H1 (cell line): ENCODE results near the gene RXFP4. TPM values are rescaled to one million over a fixed set of nuclear protein-coding genes. Genes with fewer than 3 reads are reported as not detected.
A peak's percentile ranks its signal among the peaks of the same experiment; 100 is the strongest.

ENCODE experiments used
- CTCF ChIA-PET: fragments of 300-600 bp; sonication (Branson Sonifier 250); formaldehyde crosslinking; loops from one replicate; lab custom pipeline; 2021; ENCODE audit not compliant: partially characterized antibody; lab: Charles Lee
- POLR2A ChIA-PET: fragments of 300-600 bp; sonication (Branson Sonifier 250); formaldehyde crosslinking; loops from one replicate; lab custom pipeline; 2021; ENCODE audit warnings: inconsistent platforms; ENCODE audit not compliant: partially characterized antibody; lab: Charles Lee
- DNase-seq, 2 experiments: peaks; one replicate each; pipeline versions ENCODE4 v3.0.0 to v3.0.0-alpha.2; 2010 to 2022; ENCODE audit warnings: low spot score in 2 of 2, low read depth in 1 of 2, mixed read lengths in 1 of 2
- FAIRE-seq: peaks from 2 replicates; lab custom pipeline; 2011; peaks lifted over from hg19 to GRCh38; lab: Jason Lieb, UNC
- H2AFZ ChIP-seq: 2 replicates; pipeline ENCODE4 v1.8.1; 2012; ENCODE audit warnings: low read length, inconsistent platforms
- H2AK5ac ChIP-seq: 2 replicates; pipeline ENCODE4 v1.6.1; 2013; ENCODE audit warnings: low read depth, low read length
- H2BK120ac ChIP-seq: replicated peaks from 2 replicates; pipeline ENCODE3; 2013; ENCODE audit warnings: low read depth, low read length, inconsistent platforms
- H2BK12ac ChIP-seq: 2 replicates; pipeline ENCODE4 v1.6.1; 2013; ENCODE audit warnings: low read depth, low read length
- H2BK15ac ChIP-seq: 2 replicates; pipeline ENCODE4 v1.6.1; 2013; ENCODE audit warnings: low read length
- H2BK20ac ChIP-seq: 2 replicates; pipeline ENCODE4 v1.6.1; 2013; ENCODE audit warnings: low read length
- H2BK5ac ChIP-seq: 2 replicates; pipeline ENCODE4 v1.6.1; 2013; ENCODE audit warnings: low read depth, low read length
- H3K14ac ChIP-seq: 2 replicates; pipeline ENCODE4 v1.6.1; 2013; ENCODE audit warnings: inconsistent platforms; ENCODE audit not compliant: insufficient read length
- H3K18ac ChIP-seq: 2 replicates; pipeline ENCODE4 v1.6.1; 2013; ENCODE audit warnings: low read length; ENCODE audit errors: extremely low read depth
- H3K23ac ChIP-seq: 2 replicates; pipeline ENCODE4 v1.6.1; 2013; ENCODE audit warnings: inconsistent platforms; ENCODE audit not compliant: insufficient read length
- H3K23me2 ChIP-seq: 2 replicates; pipeline ENCODE4 v1.6.1; 2013; ENCODE audit warnings: low read depth, low read length
- H3K27ac ChIP-seq: 2 replicates; pipeline ENCODE4 v1.6.1; 2011; ENCODE audit warnings: low read depth, low read length, inconsistent platforms
- H3K27me3 ChIP-seq, 4 experiments: replicated peaks in 1 of 4; 1 replicate in 1 of 4; 2 replicates in 3 of 4; pipeline versions ENCODE4 v1.6.1 to v1.8.1; 2011 to 2013; ENCODE audit warnings: low read length in 3 of 4, mild to moderate bottlenecking in 3 of 4, inconsistent platforms in 2 of 4, mixed read lengths in 2 of 4, moderate library complexity in 1 of 4; ENCODE audit not compliant: control insufficient read depth in 3 of 4, insufficient read depth in 3 of 4; ENCODE audit errors: extremely low read depth in 1 of 4
- H3K36me3 ChIP-seq, 4 experiments: 2 replicates each; pipeline versions ENCODE4 v1.6.1 to v1.8.1; 2011 to 2013; ENCODE audit warnings: mild to moderate bottlenecking in 4 of 4, low read length in 3 of 4, moderate library complexity in 2 of 4, control low read depth in 1 of 4, inconsistent platforms in 1 of 4; ENCODE audit not compliant: insufficient read depth in 4 of 4, control insufficient read depth in 2 of 4
- H3K4ac ChIP-seq: replicated peaks from 2 replicates; pipeline ENCODE3; 2013; ENCODE audit warnings: low read length, low read depth, mixed read lengths, inconsistent platforms; ENCODE audit not compliant: insufficient read length
- H3K4me1 ChIP-seq, 4 experiments: replicated peaks in 1 of 4; 1 replicate in 1 of 4; 2 replicates in 3 of 4; pipeline versions ENCODE4 v1.6.1 to v1.8.1; 2011 to 2013; ENCODE audit warnings: low read length in 3 of 4, inconsistent platforms in 2 of 4, mixed read lengths in 1 of 4; ENCODE audit not compliant: insufficient read depth in 4 of 4, control insufficient read depth in 3 of 4
- H3K4me2 ChIP-seq, 2 experiments: 2 replicates each; pipeline versions ENCODE4 v1.6.1 to v1.8.1; 2011 to 2013; ENCODE audit warnings: low read depth in 2 of 2, low read length in 2 of 2, control low read depth in 1 of 2, inconsistent platforms in 1 of 2, mild to moderate bottlenecking in 1 of 2; ENCODE audit not compliant: insufficient read depth in 1 of 2
- H3K4me3 ChIP-seq, 4 experiments: fragments of 200-600, 300-600 bp in 1 of 4; sonication (generic), shearing (Covaris generic), sonication (Bioruptor Twin) in 1 of 4; 2 replicates each; pipeline versions ENCODE4 v1.5.1 to v1.8.1; 2011 to 2016; ENCODE audit warnings: low read length in 4 of 4, low read depth in 3 of 4, control low read depth in 2 of 4, inconsistent platforms in 2 of 4, mild to moderate bottlenecking in 2 of 4, mixed read lengths in 1 of 4, moderate library complexity in 1 of 4; ENCODE audit not compliant: insufficient read depth in 2 of 4; ENCODE audit errors: extremely low read depth in 1 of 4
- H3K56ac ChIP-seq: replicated peaks from 2 replicates; pipeline ENCODE3; 2013; ENCODE audit warnings: low read depth, mild to moderate bottlenecking, mixed read lengths, low read length, inconsistent platforms; ENCODE audit not compliant: insufficient read length
- H3K79me1 ChIP-seq: 2 replicates; pipeline ENCODE4 v1.6.1; 2013; ENCODE audit warnings: low read depth, low read length, control low read depth
- H3K79me2 ChIP-seq, 2 experiments: 2 replicates each; pipeline versions ENCODE4 v1.6.1 to v1.8.1; 2012 to 2013; ENCODE audit warnings: low read length in 2 of 2, mild to moderate bottlenecking in 2 of 2, inconsistent platforms in 1 of 2; ENCODE audit not compliant: insufficient read depth in 2 of 2, control insufficient read depth in 1 of 2
- H3K9ac ChIP-seq, 4 experiments: replicated peaks in 1 of 4; 1 replicate in 1 of 4; 2 replicates in 3 of 4; pipeline versions ENCODE4 v1.6.1 to v1.8.1; 2011 to 2013; ENCODE audit warnings: low read depth in 3 of 4, low read length in 3 of 4, control low read depth in 2 of 4, mild to moderate bottlenecking in 2 of 4, moderate library complexity in 2 of 4, inconsistent platforms in 1 of 4; ENCODE audit errors: extremely low read depth in 1 of 4
- H3K9me3 ChIP-seq, 2 experiments: 2 replicates each; pipeline versions ENCODE4 v1.6.1 to v1.8.1; 2012 to 2013; ENCODE audit warnings: mild to moderate bottlenecking in 2 of 2, moderate library complexity in 2 of 2, control low read depth in 1 of 2, inconsistent platforms in 1 of 2, low read depth in 1 of 2, low read length in 1 of 2, mixed read lengths in 1 of 2; ENCODE audit not compliant: insufficient read depth in 2 of 2
- H4K20me1 ChIP-seq, 2 experiments: replicated peaks in 1 of 2; 2 replicates each; pipeline versions ENCODE3 to v1.8.1; 2011 to 2013; ENCODE audit warnings: inconsistent platforms in 2 of 2, low read length in 2 of 2, mild to moderate bottlenecking in 1 of 2; ENCODE audit not compliant: insufficient read depth in 2 of 2, control insufficient read depth in 1 of 2
- H4K5ac ChIP-seq: 2 replicates; pipeline ENCODE4 v1.6.1; 2013; ENCODE audit warnings: low read length, low read depth, mixed read lengths, inconsistent platforms; ENCODE audit not compliant: insufficient read length
- H4K8ac ChIP-seq: 2 replicates; pipeline ENCODE4 v1.8.0; 2013; ENCODE audit warnings: mild to moderate bottlenecking, moderate library complexity, low read length, inconsistent platforms; ENCODE audit not compliant: insufficient read depth; ENCODE audit errors: extremely low read depth
- H4K91ac ChIP-seq: replicated peaks from 2 replicates; pipeline ENCODE3; 2013; ENCODE audit warnings: low read length, mixed read lengths, inconsistent platforms; ENCODE audit not compliant: insufficient read length
- KDM5A ChIP-seq: fragments of 200-600 bp; IDR thresholded peaks from 2 replicates; pipeline ENCODE4 v1.7.1; 2012; ENCODE audit warnings: mild to moderate bottlenecking, low read length, inconsistent platforms, mixed read lengths
- POLR2A ChIP-seq, 2 experiments: IDR thresholded peaks; 1 replicate in 1 of 2; 2 replicates in 1 of 2; pipeline ENCODE4 v1.6.1; 2011; ENCODE audit warnings: low read depth in 2 of 2, low read length in 2 of 2, mild to moderate bottlenecking in 2 of 2; ENCODE audit errors: control extremely low read depth in 1 of 2
- RNF2 ChIP-seq: fragments of 200-900, 300-1000 bp; sonication (generic); IDR thresholded peaks from 2 replicates; pipeline ENCODE4 v1.7.1; 2016; ENCODE audit warnings: borderline replicate concordance, low read depth, mild to moderate bottlenecking, antibody characterized with exemption, low read length; ENCODE audit not compliant: poor library complexity, severe bottlenecking; ENCODE audit errors: missing control alignments
- WGBS, 2 experiments: shearing (Covaris generic) in 1 of 2; methylation state at CpG; one replicate each; pipeline versions ENCODE4 v1.1.6 to v1.1.7; 2013 to 2015; ENCODE audit warnings: low lambda C conversion rate in 2 of 2, mixed read lengths in 2 of 2, inconsistent platforms in 1 of 2, low coverage in 1 of 2, missing lambda C conversion rate in 1 of 2; ENCODE audit not compliant: insufficient replicate concordance in 2 of 2, insufficient coverage in 1 of 2, insufficient read length in 1 of 2; ENCODE audit errors: extremely low coverage in 1 of 2, missing lambda C conversion rate in 1 of 2; 5-methylcytosine and 5-hydroxymethylcytosine counted together
- polyA plus RNA-seq, 7 experiments: library from polyadenylated mRNA; depleted of rRNA in 3 of 7; stranded (reverse) in 5 of 7; unstranded in 2 of 7; fragments of >200 nt in 5 of 7; fragments of 200-250 nt in 2 of 7; gene quantifications; 1 replicate in 5 of 7; 2 replicates in 1 of 7; 4 replicates in 1 of 7; pipeline versions ENCODE4 v1.2.1 to v1.2.3, GENCODE V29; 2011 to 2013; ENCODE audit warnings: missing spikeins in 2 of 7, mixed read lengths in 2 of 7
- total RNA-seq: library from RNA; stranded (reverse); fragmentation: NEBNext Ultra II Directional; extraction: Animal tissue kit (Norgen Biotek cat#: 25700); gene quantifications from 2 replicates; pipeline ENCODE4 v1.2.1, GENCODE V29; 2021

Gene RXFP4
- total and polyA plus RNA-seq, 2 of the 8 experiments (the other 6 are each of a cell fraction or from before 2014, with no cell fraction given), result not detected

GRCh38 chr1:155941845-155942531 lies 550 bp downstream of the RXFP4 start:
- no peak overlapping the region for H3K4me3 ChIP-seq
- no peak overlapping the region for H2BK20ac ChIP-seq
- POLR2A ChIA-PET, result interaction anchor here (0.6 to 5.0 kb wide), 14 partner anchors 9 to 836 kb away, joined by 3 to 71 read pairs (median 5); partner anchors contain the start of genes ARHGEF2, KHDC4 and RAB25
- H2BK5ac ChIP-seq, result no peak overlapping the region
- H3K23me2 ChIP-seq, result no peaks in the 10 kb centered on the region
- no peaks in the 10 kb centered on the region for H3K27me3 ChIP-seq
- 93% methylated on average over 29 of the region's 29 CpGs; no CpG with 5 or more reads in 1 of the 2 experiments for WGBS, 2 experiments
- peaks cover 0 to 8% (median 1%) of the 10 kb centered on the region in 4 experiments; a peak in 3 of 8 replicates for H3K36me3 ChIP-seq
- TF ChIP-seq KDM5A, result no peak
- peak; percentile 8 to 22; a peak in 1 of 3 replicates for TF ChIP-seq POLR2A (IDR thresholded peaks at IDR 0.05; ENCODE audit: control extremely low read depth in 1 of 2, low read depth in 2 of 2, low read length in 2 of 2)
- TF ChIP-seq RNF2, result no peak
- no peak overlapping the region for H3K4ac ChIP-seq
- H3K9me3 ChIP-seq, result no peaks in the 10 kb centered on the region
- no peak for FAIRE-seq
- H3K9ac ChIP-seq, result no peak overlapping the region
- H2AK5ac ChIP-seq, result no peak overlapping the region; the same call in 1 of the 2 replicates
- no peaks in the 10 kb centered on the region for H3K79me1 ChIP-seq
- H4K91ac ChIP-seq, result peak overlapping the region; percentile 61
- no peak overlapping the region for H2BK15ac ChIP-seq
- H3K4me2 ChIP-seq, result no peak overlapping the region
- no peak for DNase-seq
- H4K20me1 ChIP-seq, result no peaks in the 10 kb centered on the region
- 0 out of 2 replicates have a peak overlapping the region, but pooled peaks have one; percentile 55 for H2BK12ac ChIP-seq
- H3K4me1 ChIP-seq, result peaks cover 0 to 9% (median 3%) of the 10 kb centered on the region in 4 experiments; a peak in 5 of 7 replicates
- H3K18ac ChIP-seq, result no peak overlapping the region
- no peak overlapping the region for H3K23ac ChIP-seq
- no peak overlapping the region for H4K5ac ChIP-seq
- H3K14ac ChIP-seq, result no peak overlapping the region
- no peak overlapping the region for H3K56ac ChIP-seq
- H4K8ac ChIP-seq, result peak overlapping the region; percentile 30; the same call in 1 of the 2 replicates
- no peaks in the 10 kb centered on the region for H3K79me2 ChIP-seq
- no peak overlapping the region for H3K27ac ChIP-seq
- no peak overlapping the region for H2BK120ac ChIP-seq
- CTCF ChIA-PET, result interaction anchor here (0.6 to 5.1 kb wide), 6 partner anchors 10 to 182 kb away, joined by 3 to 41 read pairs (median 6); partner anchors contain the start of gene UBQLN4
- no peak overlapping the region for H2AFZ ChIP-seq
